HTR-8/SVneo (cell line): ENCODE measurements around the gene PPP6R2.
A peak's percentile ranks its signal among the peaks of the same experiment; 100 is the strongest.

ENCODE experiments used
- DNase-seq: peaks from one replicate; pipeline ENCODE4 v3.0.0; 2011; ENCODE audit warnings: low spot score, mixed read lengths; ENCODE audit not compliant: insufficient read length
- FAIRE-seq: peaks from 2 replicates; lab custom pipeline; 2011; peaks lifted over from hg19 to GRCh38; lab: Jason Lieb, UNC

The PPP6R2 gene

DNA sequence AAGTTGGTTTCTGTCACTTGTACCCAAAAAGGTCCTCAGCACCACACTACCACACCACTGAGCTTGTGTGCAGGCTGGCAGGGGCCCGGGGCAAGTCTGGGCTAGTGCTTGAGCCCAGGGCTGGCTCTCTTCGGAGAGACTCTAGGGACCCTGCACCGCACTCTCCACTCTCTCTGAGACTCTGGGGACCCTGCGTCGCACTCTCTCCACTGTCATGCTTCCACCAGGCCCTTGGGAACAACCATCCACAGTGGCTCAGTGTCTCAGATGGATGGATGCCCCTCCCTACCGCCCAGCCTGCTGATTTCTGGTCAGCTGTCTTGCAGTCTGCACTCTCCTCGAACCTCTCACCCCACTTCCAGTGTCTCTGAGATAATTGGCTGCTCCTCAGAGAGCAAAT, 133.7 kb downstream of the PPP6R2 start:
- DNase-seq (no peak), FAIRE-seq (no peak)

DNA sequence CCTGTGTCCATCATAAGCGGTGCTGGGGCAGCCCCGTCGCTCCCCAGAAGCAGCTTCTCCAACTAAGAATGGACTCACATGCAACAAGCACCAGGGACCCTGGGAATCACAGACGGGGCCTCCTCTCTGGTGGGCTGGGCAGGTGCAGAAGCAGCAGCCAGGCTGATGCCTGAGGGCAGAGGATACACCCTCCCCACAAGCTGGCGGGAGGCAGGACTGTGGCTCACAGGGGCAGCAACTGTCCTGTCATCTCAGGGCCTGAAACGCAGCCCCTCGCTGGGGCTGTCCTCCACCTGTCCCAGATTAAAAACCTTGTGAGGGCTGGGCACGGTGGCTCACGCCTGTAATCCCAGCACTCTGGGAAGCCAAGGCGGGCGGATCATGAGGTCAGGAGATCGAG, 134.8 kb downstream of the PPP6R2 start:
- FAIRE-seq, result no peak

DNA sequence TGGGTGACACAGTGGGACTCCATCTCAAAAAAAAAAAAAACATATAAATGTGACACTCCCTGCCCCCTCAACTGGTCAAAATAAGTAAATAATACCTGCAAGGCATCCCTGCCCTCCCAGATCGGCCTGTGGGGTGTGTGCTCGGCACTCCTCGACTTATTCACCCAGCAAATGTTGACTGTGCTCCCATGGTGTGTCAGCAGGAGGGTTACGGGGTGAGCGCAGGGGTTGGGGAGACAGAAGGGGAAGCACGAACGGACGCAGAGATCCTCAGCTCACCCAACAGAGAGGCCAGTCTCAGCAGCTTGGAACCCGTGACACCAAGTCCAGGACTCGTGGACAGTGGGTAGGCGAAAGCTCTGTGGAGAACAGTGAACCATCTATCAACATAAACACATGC, 136.6 kb downstream of the PPP6R2 start:
- no peak for DNase-seq
- no peak for FAIRE-seq

More for the DNA sequence above, 134.8 kb downstream of the PPP6R2 start:
- no peak for DNase-seq

GRCh38 chr22:50481045-50481439, 137.9 kb downstream of the PPP6R2 start:
- DNase-seq (no peak), FAIRE-seq (no peak)

GRCh38 chr22:50481440-50482106, 138.4 kb downstream of the PPP6R2 start, which contains the start of gene ADM2:
Gene ADM2 (plus strand): TSS chr22:50481543. CDS start chr22:50481848, 305 bp downstream.
- FAIRE-seq (no peak), DNase-seq (peak; percentile 53)

- DNase-seq (no peak), FAIRE-seq (no peak)
Observed at GRCh38 chr22:50482107-50483074, 139.3 kb downstream of the PPP6R2 start.

DNA sequence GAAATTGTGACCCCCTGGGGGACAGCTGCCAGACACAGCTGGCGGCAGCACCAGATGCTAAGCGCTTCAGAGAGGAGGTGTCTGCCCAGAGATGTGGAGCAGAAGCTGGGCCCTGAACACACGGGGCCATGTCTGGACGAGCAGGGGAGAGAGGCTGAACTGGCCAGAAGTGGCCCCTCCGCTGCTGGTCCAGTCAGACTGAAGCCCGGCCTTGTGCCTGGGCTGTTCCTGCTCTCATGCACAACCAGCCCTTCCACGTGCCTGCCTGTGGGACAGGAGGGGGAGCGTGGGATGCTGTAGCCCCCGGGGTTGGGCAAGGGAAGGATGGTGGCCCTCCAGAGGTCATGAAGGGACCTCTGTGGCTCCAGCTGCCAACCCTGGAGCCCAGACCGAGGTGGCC, 140.0 kb downstream of the PPP6R2 start:
- no peak for FAIRE-seq
- no peak for DNase-seq

DNA sequence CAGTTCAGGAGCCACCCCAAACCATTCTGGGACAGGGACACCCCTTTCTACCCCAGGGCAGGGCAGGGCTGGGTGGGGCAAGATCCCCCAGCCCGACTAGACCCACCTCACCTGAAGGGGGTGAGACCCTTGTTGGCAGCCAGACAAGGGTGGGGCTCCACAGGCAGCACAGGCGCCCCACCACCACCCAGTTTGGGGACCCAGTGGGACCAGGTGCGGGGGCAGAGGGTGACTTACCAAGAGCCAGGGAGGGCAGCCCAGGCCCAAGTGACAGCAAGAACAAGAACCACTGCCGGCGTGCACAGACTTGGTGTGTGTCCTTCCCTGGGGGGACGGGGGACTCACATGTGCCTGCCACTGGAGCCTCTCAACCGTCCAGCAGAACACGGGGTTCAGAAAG, 140.4 kb downstream of the PPP6R2 start:
- DNase-seq, result no peak
- FAIRE-seq, result no peak

DNA sequence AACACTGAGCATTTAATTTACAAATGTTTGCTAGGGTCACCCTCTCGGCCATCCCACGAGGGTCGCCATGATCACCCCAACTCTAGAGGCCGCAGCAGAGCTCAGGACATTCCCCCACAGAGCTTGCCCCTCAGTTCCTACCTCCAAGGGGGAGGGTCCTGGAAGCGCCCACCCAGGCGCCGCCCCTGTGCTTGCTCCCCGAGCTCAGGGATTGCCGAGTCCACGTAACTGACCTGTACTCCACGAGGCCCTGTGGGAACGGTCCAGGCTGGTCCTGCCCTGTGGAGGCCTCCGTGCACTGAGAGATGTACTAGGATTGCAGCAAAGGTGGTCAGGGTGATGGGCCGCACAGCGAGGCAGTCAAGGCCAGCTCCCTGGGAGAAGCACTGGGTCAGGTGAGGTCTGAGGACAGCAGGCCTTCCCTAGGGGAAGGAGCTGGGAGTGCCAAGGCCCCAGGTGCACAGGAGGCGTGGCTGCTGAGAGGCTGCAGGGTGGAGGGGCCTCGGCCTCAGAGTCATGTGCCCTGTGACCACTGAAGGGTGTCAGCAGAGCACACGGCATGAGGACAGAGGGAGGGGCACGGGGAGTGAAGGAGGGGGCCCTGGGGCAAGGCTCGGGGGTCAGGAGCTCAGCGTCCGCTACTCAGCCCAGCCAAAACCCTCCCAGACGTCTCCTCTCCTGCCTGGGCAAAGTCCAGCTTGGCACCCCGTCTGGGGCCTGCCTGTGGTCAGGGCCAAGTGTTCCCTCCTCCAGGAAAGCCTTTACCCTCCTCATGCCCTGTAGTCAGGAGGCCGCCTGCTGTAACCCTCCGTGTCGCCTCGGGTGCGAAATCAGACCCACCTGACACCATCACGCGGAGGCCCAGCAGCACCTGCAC, 141.1 kb downstream of the PPP6R2 start:
- DNase-seq, result no peak
- no peak for FAIRE-seq

GRCh38 chr22:50485221-50486131, 142.3 kb downstream of the PPP6R2 start:
- DNase-seq (no peak), FAIRE-seq (no peak)

DNA sequence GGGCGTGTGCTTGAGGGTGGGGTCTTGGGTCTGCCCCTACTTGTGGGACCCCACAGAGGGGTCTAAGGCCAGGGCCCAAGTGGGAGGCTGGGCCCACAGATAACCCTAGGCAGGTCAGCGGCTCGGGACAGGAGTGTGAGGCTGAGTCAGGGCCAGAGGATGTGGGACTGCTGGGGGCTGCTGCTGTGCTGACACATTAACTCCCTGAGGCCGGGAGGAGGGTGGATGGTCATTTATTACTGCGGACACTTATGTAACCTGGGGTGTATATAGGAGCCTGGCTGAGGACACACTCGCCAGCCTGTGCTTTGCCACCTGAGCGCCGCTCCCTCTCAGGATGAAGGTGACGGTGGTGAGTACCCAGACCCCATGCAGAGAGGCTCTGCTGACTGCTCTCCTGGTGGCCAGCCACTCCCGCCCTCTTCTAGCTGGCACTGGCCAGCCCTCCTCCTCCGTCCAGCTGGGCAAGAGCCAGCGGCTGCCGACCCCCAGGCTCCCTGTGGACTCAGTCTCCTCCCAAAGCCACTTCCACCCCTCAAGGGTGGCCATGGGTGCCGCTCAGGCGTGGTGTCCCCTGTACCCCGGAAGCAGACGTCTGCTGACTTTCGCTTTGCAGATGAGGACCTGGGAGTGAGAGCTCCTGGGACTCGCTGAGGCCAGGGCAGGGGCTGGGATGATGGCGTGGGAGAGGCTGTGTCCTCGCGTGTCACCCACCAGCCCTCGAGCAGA, 143.6 kb downstream of the PPP6R2 start, which contains the start of gene MIOX:
Gene MIOX, plus strand, starts transcription at position 299 of the 729 bp plus-strand sequence. Its CDS starts 39 bp downstream, at position 338.
- DNase-seq (no peak), FAIRE-seq (no peak)

GRCh38 chr22:50487290-50488005, 144.3 kb downstream of the PPP6R2 start:
- FAIRE-seq (no peak), DNase-seq (no peak)

DNA sequence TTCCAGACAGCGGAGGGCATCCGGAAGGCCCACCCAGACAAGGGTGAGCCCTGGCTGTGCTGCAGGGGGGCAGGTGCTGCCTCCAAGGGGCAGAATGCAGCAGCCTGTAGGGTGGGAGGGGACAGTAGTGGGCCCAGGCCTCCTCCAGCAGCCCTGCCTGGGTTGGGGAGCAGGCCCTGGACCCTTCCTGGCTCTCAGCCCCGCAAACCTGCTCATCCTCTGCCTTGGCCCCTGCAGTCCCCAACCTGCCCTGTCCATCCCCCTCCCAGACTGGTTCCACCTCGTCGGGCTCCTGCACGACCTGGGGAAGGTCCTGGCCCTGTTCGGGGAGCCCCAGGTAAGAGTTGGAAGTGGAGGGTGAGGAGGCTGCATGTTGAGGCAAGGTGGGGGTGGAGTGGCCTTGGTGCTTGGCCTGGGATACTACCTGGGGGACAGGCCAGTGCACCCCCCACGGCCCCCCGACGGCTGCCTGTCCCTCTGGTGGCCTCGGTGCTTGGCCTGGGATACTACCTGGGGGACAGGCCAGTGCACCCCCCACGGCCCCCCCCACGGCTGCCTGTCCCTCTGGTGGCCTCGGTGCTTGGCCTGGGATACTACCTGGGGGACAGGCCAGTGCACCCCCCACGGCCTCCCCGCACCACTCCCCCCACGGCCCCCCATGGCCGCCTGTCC, 145.0 kb downstream of the PPP6R2 start:
- no peak for FAIRE-seq

GRCh38 chr22:50488886-50489285, 145.8 kb downstream of the PPP6R2 start:
- FAIRE-seq (no peak), DNase-seq (no peak)

More for the DNA sequence above, 145.0 kb downstream of the PPP6R2 start:
- no peak for DNase-seq

DNA sequence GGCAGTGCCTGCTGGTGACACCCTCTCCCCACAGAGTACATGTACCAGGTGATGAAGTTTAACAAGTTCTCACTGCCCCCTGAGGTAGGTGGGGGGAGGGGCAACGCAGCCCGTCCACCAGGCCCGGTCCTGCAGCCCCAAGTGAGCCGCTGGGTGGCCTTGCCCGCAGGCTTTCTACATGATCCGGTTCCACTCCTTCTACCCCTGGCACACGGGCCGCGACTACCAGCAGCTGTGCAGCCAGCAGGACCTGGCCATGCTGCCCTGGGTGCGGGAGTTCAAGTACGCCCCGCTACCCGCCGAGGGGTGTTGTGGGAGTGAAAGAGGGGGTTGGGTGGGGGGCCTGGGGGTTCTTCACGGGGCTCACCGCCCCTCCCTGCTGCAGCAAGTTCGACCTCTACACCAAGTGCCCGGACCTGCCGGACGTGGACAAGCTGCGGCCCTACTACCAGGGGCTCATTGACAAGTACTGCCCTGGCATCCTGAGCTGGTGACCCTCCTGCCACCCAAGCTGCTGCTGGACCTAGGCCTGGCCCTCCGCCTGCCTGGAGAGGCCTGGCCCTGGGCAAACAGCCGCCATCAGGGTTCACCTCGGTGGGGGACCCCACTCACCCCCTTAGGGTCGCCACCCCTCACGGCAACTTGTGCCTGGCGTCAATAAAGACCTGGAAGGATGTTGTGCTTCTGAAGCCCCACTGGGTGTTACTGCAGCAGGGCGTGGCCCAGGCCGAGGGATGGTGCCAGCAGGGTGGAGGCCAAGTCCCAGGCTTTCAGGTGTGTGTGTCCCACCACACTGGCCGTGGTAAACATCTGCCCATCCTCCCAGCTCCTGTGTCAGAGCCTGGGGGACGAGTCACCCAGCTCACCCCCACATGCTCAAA, 146.5 kb downstream of the PPP6R2 start:
- FAIRE-seq, result no peak
- no peak for DNase-seq

- FAIRE-seq, result no peak
- no peak for DNase-seq
Observed at GRCh38 chr22:50490531-50491308, 147.6 kb downstream of the PPP6R2 start.
